Adrenal gland (tissue), 5 donors: ENCODE results near the gene BMP8A.

Source experiments
- CTCF ChIP-seq, 6 experiments: fragments of 450-650 bp in 4 of 6; fragments of 200-600 bp in 2 of 6; sonication (generic) in 1 of 6; IDR thresholded peaks; 1 replicate in 5 of 6; 2 replicates in 1 of 6; pipeline versions ENCODE4 v1.5.1 to v1.8.0; 2016 to 2021; ENCODE audit warnings: antibody characterized with exemption in 6 of 6, mild to moderate bottlenecking in 2 of 6, moderate library complexity in 1 of 6
- POLR2A ChIP-seq, 2 donors: fragments of 450-650 bp; IDR thresholded peaks; one replicate each; pipeline ENCODE4 v1.6.1; 2017; ENCODE audit warnings: antibody characterized with exemption in 2 of 2, mild to moderate bottlenecking in 2 of 2, moderate library complexity in 1 of 2
- donor health status: DM: no; HTN: no; CAD: no.

GRCh38 chr1:39499668-39500067 is 8.2 kb downstream of the BMP8A start:
- TF ChIP-seq CTCF (IDR thresholded peaks at IDR 0.05) (no peak), POLR2A (IDR thresholded peaks at IDR 0.05) (no peak)
